Small intestine (tissue), 4 donors: ENCODE measurements around the gene TAF13. TPM values are rescaled to one million over a fixed set of nuclear protein-coding genes. Genes with fewer than 3 reads are reported as not detected.

Source experiments
- polyA plus RNA-seq, 4 donors: library from polyadenylated mRNA; stranded (reverse) in 3 of 4; unstranded in 1 of 4; fragments of 200-250 nt in 3 of 4; fragments of 120-200 nt in 1 of 4; gene quantifications; one replicate each; pipeline versions ENCODE4 v1.2.1 to v1.2.3, GENCODE V29; 2013
- donor health status: healthy with polysubstance abuse.
- donor health status: Bipolar disorder and iron deficiency.
- donor health status: healthy.

TAF13 gene
- polyA plus RNA-seq, 4 donors: 34.9 to 49.2 (median 39.2) TPM

Other genes with a start within 250 kb of the TAF13 start
- gene AKNAD1, start 218.9 kb downstream of the TAF13 start, polyA plus RNA-seq: under 1 TPM in 2 of 4 donors, not detected in 2; 0.03 to 0.22 TPM
- 10 to 100 TPM in 2 of 4 donors, 1 to 10 TPM in 2; 4.1 to 21.5 (median 12.2) TPM for gene GPSM2, start 199.0 kb downstream of the TAF13 start, polyA plus RNA-seq
- gene CLCC1, start 112.5 kb downstream of the TAF13 start, polyA plus RNA-seq: 10 to 100 TPM in 2 of 4 donors, 1 to 10 TPM in 2; 2.2 to 23.6 (median 8.1) TPM
- gene WDR47, start 33.9 kb downstream of the TAF13 start, polyA plus RNA-seq: 1 to 10 TPM; 2.7 to 5.0 (median 4.4) TPM
- 10 to 100 TPM; 11.4 to 32.7 (median 17.1) TPM for gene TMEM167B, start 14.8 kb upstream of the TAF13 start, polyA plus RNA-seq
- 10 to 100 TPM in 2 of 4 donors, 1 to 10 TPM in 2; 3.8 to 75.3 (median 35.4) TPM for gene ELAPOR1, start 38.1 kb upstream of the TAF13 start, polyA plus RNA-seq
- gene SARS1, start 137.9 kb upstream of the TAF13 start, polyA plus RNA-seq: 100 to 1,000 TPM in 3 of 4 donors, 10 to 100 TPM in 1; 99.1 to 190 (median 133) TPM
- 1 to 10 TPM in 2 of 4 donors, under 1 TPM in 2; under 0.01 to 7.9 (median 1.5) TPM for gene CELSR2, start 173.5 kb upstream of the TAF13 start, polyA plus RNA-seq
- gene PSRC1, start 207.1 kb upstream of the TAF13 start, polyA plus RNA-seq: 10 to 100 TPM in 2 of 4 donors, 1 to 10 TPM in 1, under 1 TPM in 1; 0.67 to 15.5 (median 8.0) TPM
- 10 to 100 TPM in 1 of 4 donors, under 1 TPM in 1, not detected in 2; 0.16 to 24.1 TPM for gene MYBPHL, start 231.0 kb upstream of the TAF13 start, polyA plus RNA-seq